Stimulated activated CD8-positive, alpha-beta memory T cell treated with anti-CD3 and anti-CD28 coated beads, Interleukin-15, amount 100 ng/mL, for 4 hours (primary cell): ENCODE results near the gene ARF1.

ENCODE experiments used
- DNase-seq, 2 donors: peaks; one replicate each; pipeline ENCODE4 v3.0.0-alpha.2; 2020; ENCODE audit warnings: low read depth in 2 of 2

The ARF1 gene

DNA sequence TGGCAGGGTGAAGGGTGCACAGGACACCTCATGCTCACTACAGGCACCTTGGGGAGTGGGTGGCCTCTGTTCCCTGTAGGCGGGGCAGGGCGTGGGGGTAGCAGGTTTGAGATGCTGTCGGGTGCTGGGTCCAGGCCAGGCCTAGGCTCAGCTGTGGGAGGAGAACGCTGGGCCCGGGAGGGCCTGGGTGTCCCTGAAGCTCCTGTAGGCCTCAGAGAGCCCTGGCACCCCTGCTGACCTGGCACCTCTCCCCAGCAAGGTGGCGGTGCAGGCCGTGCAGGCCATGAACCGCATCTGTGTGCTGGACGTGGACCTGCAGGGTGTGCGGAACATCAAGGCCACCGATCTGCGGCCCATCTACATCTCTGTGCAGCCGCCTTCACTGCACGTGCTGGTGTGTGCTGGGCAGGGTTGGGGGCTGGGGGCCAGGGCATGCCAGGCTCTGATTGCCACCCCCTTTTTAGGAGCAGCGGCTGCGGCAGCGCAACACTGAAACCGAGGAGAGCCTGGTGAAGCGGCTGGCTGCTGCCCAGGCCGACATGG lies 64.7 kb downstream of the ARF1 start:
- DNase-seq, result no peak

DNA sequence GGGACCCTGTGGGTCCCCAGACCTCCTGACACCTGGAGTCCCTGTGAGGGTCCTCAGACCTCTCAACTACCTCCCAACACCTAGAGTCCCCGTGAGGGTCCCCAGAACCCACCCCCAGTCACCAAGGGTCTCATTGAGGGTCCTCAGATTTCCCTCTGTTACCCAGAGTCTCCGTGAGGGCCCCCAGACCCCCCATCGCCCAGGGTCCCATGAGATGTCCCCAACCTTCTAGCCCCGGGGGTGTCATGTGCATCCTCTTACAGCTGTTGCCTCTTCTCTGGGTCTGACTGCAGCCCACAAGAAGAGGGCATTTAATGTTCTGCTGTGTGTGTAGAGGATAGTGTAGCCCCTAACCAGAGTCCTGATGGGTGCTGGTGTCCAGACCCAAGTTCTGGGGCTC lies 65.3 kb downstream of the ARF1 start:
- no peak for DNase-seq

DNA sequence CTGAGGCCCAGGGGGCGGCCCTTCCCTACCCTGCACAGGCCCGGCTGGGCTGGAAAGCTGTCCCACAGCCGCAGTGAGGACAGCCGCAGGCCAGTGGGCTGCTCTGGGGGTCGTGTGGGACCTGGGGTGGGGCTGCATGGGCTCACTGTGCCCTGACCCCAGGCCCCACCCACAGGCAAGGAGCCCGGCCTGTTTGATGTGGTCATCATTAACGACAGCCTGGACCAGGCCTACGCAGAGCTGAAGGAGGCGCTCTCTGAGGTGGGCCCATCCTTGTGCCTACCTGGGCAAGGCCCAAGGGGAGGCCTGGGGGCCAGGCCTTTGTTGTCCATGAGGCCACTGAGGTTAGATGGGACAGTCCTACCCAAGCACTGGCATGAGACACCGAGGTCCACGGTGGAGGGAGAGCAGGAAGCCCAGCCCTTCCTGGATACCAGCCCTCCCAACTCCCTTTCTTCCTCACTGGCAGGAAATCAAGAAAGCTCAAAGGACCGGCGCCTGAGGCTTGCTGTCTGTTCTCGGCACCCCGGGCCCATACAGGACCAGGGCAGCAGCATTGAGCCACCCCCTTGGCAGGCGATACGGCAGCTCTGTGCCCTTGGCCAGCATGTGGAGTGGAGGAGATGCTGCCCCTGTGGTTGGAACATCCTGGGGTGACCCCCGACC lies 65.8 kb downstream of the ARF1 start:
- DNase-seq, result no peak
